Activated CD4-positive, alpha-beta T cell treated with anti-CD3 and anti-CD28 coated beads, Interleukin-2, amount 10 ng/mL, durations not matched to agents 7 days and 5 days (primary cell): ENCODE results near the gene SYNE1. TPM values are rescaled to one million over a fixed set of nuclear protein-coding genes. Genes with fewer than 3 reads are reported as not detected.

ENCODE experiments used
- CTCF ChIA-PET: fragments of 350-600 bp; sonication (Branson Sonifier 250); formaldehyde crosslinking; loops from one replicate; lab custom pipeline; 2021; ENCODE audit warnings: antibody characterized with exemption; lab: Charles Lee
- POLR2A ChIA-PET: fragments of 350-600 bp; sonication (Branson Sonifier 250); formaldehyde crosslinking; loops from one replicate; lab custom pipeline; 2021; ENCODE audit warnings: antibody characterized with exemption; lab: Charles Lee
- DNase-seq: peaks from one replicate; pipeline ENCODE4 v3.0.0-alpha.2; 2020
- H3K27ac Mint-ChIP-seq: one replicate; pipeline ENCODE4 v1.8.0; 2021; ENCODE audit warnings: mild to moderate bottlenecking, moderate library complexity, mixed read lengths
- H3K27me3 Mint-ChIP-seq: one replicate; pipeline ENCODE4 v1.8.0; 2021; ENCODE audit warnings: mixed read lengths
- H3K36me3 Mint-ChIP-seq: one replicate; pipeline ENCODE4 v1.8.0; 2021; ENCODE audit warnings: low read depth, mixed read lengths
- H3K4me1 Mint-ChIP-seq: one replicate; pipeline ENCODE4 v1.8.0; 2021; ENCODE audit warnings: mixed read lengths
- H3K4me3 Mint-ChIP-seq: one replicate; pipeline ENCODE4 v1.8.0; 2021; ENCODE audit warnings: mild to moderate bottlenecking, moderate library complexity, mixed read lengths
- H3K9me3 Mint-ChIP-seq: one replicate; pipeline ENCODE4 v1.8.0; 2021; ENCODE audit warnings: mixed read lengths
- total RNA-seq, 2 experiments: library from RNA; stranded (reverse); gene quantifications; one replicate each; pipeline ENCODE4 v1.2.3, GENCODE V29; 2021

SYNE1 gene
- total RNA-seq, 2 experiments from 2014 or later: 98.4 to 99.3 TPM

GRCh38 chr6:152189736-152190135 is 447.4 kb downstream of the SYNE1 start:
- H3K27me3 Mint-ChIP-seq: no peaks in the 10 kb centered on the region
- POLR2A ChIA-PET: no interaction called here
- peaks cover 69% of the 10 kb centered on the region for H3K36me3 Mint-ChIP-seq
- H3K9me3 Mint-ChIP-seq: peaks cover 18% of the 10 kb centered on the region
- CTCF ChIA-PET: no interaction called here
- no peak overlapping the region for H3K4me3 Mint-ChIP-seq
- no peak for DNase-seq
- peaks cover 42% of the 10 kb centered on the region for H3K4me1 Mint-ChIP-seq
- no peak overlapping the region for H3K27ac Mint-ChIP-seq

GRCh38 chr6:152188011-152188410 is 449.2 kb downstream of the SYNE1 start:
- ChIA-PET POLR2A (no interaction called here), CTCF (no interaction called here)
- H3K4me1 Mint-ChIP-seq: peaks cover 52% of the 10 kb centered on the region
- H3K36me3 Mint-ChIP-seq: peaks cover 70% of the 10 kb centered on the region
- H3K27ac Mint-ChIP-seq: no peak overlapping the region
- no peak for DNase-seq
- H3K4me3 Mint-ChIP-seq: no peak overlapping the region
- no peaks in the 10 kb centered on the region for H3K27me3 Mint-ChIP-seq
- H3K9me3 Mint-ChIP-seq: peaks cover 12% of the 10 kb centered on the region

GRCh38 chr6:152186840-152187239 is 450.3 kb downstream of the SYNE1 start:
- POLR2A ChIA-PET: no interaction called here
- CTCF ChIA-PET: no interaction called here
- Mint-ChIP-seq H3K27me3 (no peaks in the 10 kb centered on the region), H3K27ac (peak overlapping the region; percentile 12), H3K36me3 (peaks cover 72% of the 10 kb centered on the region), H3K4me1 (peaks cover 61% of the 10 kb centered on the region), H3K4me3 (no peak overlapping the region), H3K9me3 (peaks cover 3% of the 10 kb centered on the region)
- DNase-seq: no peak

- peak overlapping the region; percentile 100 for H3K27ac Mint-ChIP-seq
- peaks cover 75% of the 10 kb centered on the region for H3K36me3 Mint-ChIP-seq
- peak; percentile 39 for DNase-seq
- H3K27me3 Mint-ChIP-seq: no peaks in the 10 kb centered on the region
- no peaks in the 10 kb centered on the region for H3K9me3 Mint-ChIP-seq
- H3K4me3 Mint-ChIP-seq: peak overlapping the region; percentile 85
- ChIA-PET POLR2A (interaction anchor here (1.0 kb wide), 1 partner anchor 14 kb away, joined by 6 read pairs; no protein-coding TSS in a partner anchor), CTCF (interaction anchor here (0.6 to 1.8 kb wide), 5 partner anchors 9 to 712 kb away, joined by 3 to 7 read pairs (median 3); no protein-coding TSS in a partner anchor)
- peaks cover 68% of the 10 kb centered on the region for H3K4me1 Mint-ChIP-seq
These were observed 452.1 kb downstream of the SYNE1 start for GRCh38 chr6:152184917-152185574.

GRCh38 chr6:152184573-152184916 is 452.6 kb downstream of the SYNE1 start:
- Mint-ChIP-seq H3K9me3 (no peaks in the 10 kb centered on the region), H3K27ac (peak overlapping the region; percentile 100), H3K27me3 (no peaks in the 10 kb centered on the region), H3K4me3 (peak overlapping the region; percentile 85), H3K36me3 (peaks cover 72% of the 10 kb centered on the region), H3K4me1 (peaks cover 65% of the 10 kb centered on the region)
- ChIA-PET CTCF (interaction anchor here (0.6 to 1.8 kb wide), 4 partner anchors 10 to 278 kb away, joined by 3 to 7 read pairs (median 4); no protein-coding TSS in a partner anchor), POLR2A (no interaction called here)
- DNase-seq: peak; percentile 32

GRCh38 chr6:152180601-152181000 is 456.6 kb downstream of the SYNE1 start:
- no peaks in the 10 kb centered on the region for H3K27me3 Mint-ChIP-seq
- H3K36me3 Mint-ChIP-seq: peaks cover 62% of the 10 kb centered on the region
- DNase-seq: no peak
- ChIA-PET POLR2A (no interaction called here), CTCF (interaction anchor here (0.5 kb wide), 1 partner anchor 45 kb away, joined by 4 read pairs; no protein-coding TSS in a partner anchor)
- H3K9me3 Mint-ChIP-seq: no peaks in the 10 kb centered on the region
- H3K27ac Mint-ChIP-seq: no peak overlapping the region
- peaks cover 35% of the 10 kb centered on the region for H3K4me1 Mint-ChIP-seq
- H3K4me3 Mint-ChIP-seq: no peak overlapping the region

GRCh38 chr6:152176268-152176667 is 460.9 kb downstream of the SYNE1 start:
- Mint-ChIP-seq H3K27me3 (no peaks in the 10 kb centered on the region), H3K36me3 (peaks cover 69% of the 10 kb centered on the region), H3K4me1 (peaks cover 24% of the 10 kb centered on the region), H3K27ac (no peak overlapping the region), H3K4me3 (no peak overlapping the region), H3K9me3 (no peaks in the 10 kb centered on the region)
- ChIA-PET CTCF (no interaction called here), POLR2A (no interaction called here)
- DNase-seq: no peak

- ChIA-PET POLR2A (no interaction called here), CTCF (interaction anchor here (0.9 kb wide), 1 partner anchor 19 kb away, joined by 3 read pairs; no protein-coding TSS in a partner anchor)
- H3K27ac Mint-ChIP-seq: no peak overlapping the region
- DNase-seq: no peak
- H3K27me3 Mint-ChIP-seq: no peaks in the 10 kb centered on the region
- no peak overlapping the region for H3K4me3 Mint-ChIP-seq
- H3K4me1 Mint-ChIP-seq: peaks cover 30% of the 10 kb centered on the region
- peaks cover 5% of the 10 kb centered on the region for H3K9me3 Mint-ChIP-seq
- H3K36me3 Mint-ChIP-seq: peaks cover 67% of the 10 kb centered on the region
These were observed 463.2 kb downstream of the SYNE1 start for GRCh38 chr6:152173957-152174356.

- H3K27ac Mint-ChIP-seq: no peak overlapping the region
- no peak overlapping the region for H3K4me3 Mint-ChIP-seq
- H3K36me3 Mint-ChIP-seq: peaks cover 67% of the 10 kb centered on the region
- H3K4me1 Mint-ChIP-seq: peaks cover 30% of the 10 kb centered on the region
- ChIA-PET CTCF (no interaction called here), POLR2A (no interaction called here)
- H3K27me3 Mint-ChIP-seq: no peaks in the 10 kb centered on the region
- no peak for DNase-seq
- peaks cover 5% of the 10 kb centered on the region for H3K9me3 Mint-ChIP-seq
These were observed 463.8 kb downstream of the SYNE1 start for GRCh38 chr6:152173321-152173720.

- ChIA-PET CTCF (interaction anchor here (0.6 to 0.8 kb wide), 2 partner anchors 18 to 128 kb away, joined by 3 to 4 read pairs; no protein-coding TSS in a partner anchor), POLR2A (interaction anchor here (0.9 kb wide), 1 partner anchor 15 kb away, joined by 6 read pairs; no protein-coding TSS in a partner anchor)
- Mint-ChIP-seq H3K4me3 (peak overlapping the region; percentile 33), H3K4me1 (peaks cover 33% of the 10 kb centered on the region), H3K9me3 (peaks cover 5% of the 10 kb centered on the region), H3K27ac (peak overlapping the region; percentile 88), H3K36me3 (peaks cover 68% of the 10 kb centered on the region), H3K27me3 (no peaks in the 10 kb centered on the region)
- peak; percentile 54 for DNase-seq
These were observed 466.2 kb downstream of the SYNE1 start for GRCh38 chr6:152170702-152171667.

GRCh38 chr6:152170313-152170701 is 466.9 kb downstream of the SYNE1 start:
- peaks cover 65% of the 10 kb centered on the region for H3K36me3 Mint-ChIP-seq
- peak overlapping the region; percentile 88 for H3K27ac Mint-ChIP-seq
- no peak overlapping the region for H3K4me3 Mint-ChIP-seq
- POLR2A ChIA-PET: no interaction called here
- H3K27me3 Mint-ChIP-seq: no peaks in the 10 kb centered on the region
- H3K9me3 Mint-ChIP-seq: peaks cover 5% of the 10 kb centered on the region
- peaks cover 34% of the 10 kb centered on the region for H3K4me1 Mint-ChIP-seq
- DNase-seq: no peak
- CTCF ChIA-PET: interaction anchor here (0.8 kb wide), 1 partner anchor 18 kb away, joined by 3 read pairs; no protein-coding TSS in a partner anchor

- peaks cover 70% of the 10 kb centered on the region for H3K36me3 Mint-ChIP-seq
- H3K27ac Mint-ChIP-seq: no peak overlapping the region
- DNase-seq: no peak
- ChIA-PET POLR2A (no interaction called here), CTCF (interaction anchor here (1.0 kb wide), 1 partner anchor 8 kb away, joined by 4 read pairs; no protein-coding TSS in a partner anchor)
- H3K27me3 Mint-ChIP-seq: no peaks in the 10 kb centered on the region
- H3K4me1 Mint-ChIP-seq: peaks cover 35% of the 10 kb centered on the region
- H3K4me3 Mint-ChIP-seq: no peak overlapping the region
- peaks cover 5% of the 10 kb centered on the region for H3K9me3 Mint-ChIP-seq
These were observed 469.2 kb downstream of the SYNE1 start for GRCh38 chr6:152167641-152168603.
